Pulmonary artery endothelial cell (primary cell): ENCODE results near the gene ARMC6. TPM values are rescaled to one million over a fixed set of nuclear protein-coding genes. Genes with fewer than 3 reads are reported as not detected.
"Not testable (repeated sequence)": the region's sequence is repeated elsewhere in the genome, so short reads cannot be mapped to it uniquely, and the experiment has no call there.

ENCODE experiments used
- DNase-seq: peaks from one replicate; pipeline ENCODE4 v3.0.0-alpha.2; 2011; ENCODE audit warnings: low read depth, low spot score
- total RNA-seq: library from RNA; depleted of rRNA; stranded (reverse); fragments of >200 nt; gene quantifications from 2 replicates; pipeline ENCODE4 v1.2.3, GENCODE V29; 2014

Gene ARMC6
- total RNA-seq, 1 donor from 2014 or later = 51.1 TPM

DNA sequence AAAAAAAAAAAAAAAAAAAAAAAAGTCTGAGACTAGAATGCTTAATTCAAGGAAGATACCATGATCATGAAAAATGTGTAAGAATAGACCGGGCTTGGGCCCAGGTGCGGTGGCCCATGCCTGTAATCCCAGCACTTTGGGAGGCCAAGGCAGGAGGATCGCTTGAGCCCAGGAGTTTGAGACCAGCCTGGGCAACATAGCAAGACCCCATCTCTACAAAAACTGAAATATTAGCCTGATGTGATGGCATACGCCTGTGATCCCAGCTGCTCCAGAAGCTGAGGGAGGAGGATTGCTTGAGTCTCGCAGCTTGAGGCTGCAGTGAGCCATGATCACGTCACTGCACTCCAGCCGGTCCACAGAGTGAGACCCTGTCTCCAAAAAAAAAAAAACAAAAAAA, 73.5 kb downstream of the ARMC6 start:
- not testable (repeated sequence) for DNase-seq

DNA sequence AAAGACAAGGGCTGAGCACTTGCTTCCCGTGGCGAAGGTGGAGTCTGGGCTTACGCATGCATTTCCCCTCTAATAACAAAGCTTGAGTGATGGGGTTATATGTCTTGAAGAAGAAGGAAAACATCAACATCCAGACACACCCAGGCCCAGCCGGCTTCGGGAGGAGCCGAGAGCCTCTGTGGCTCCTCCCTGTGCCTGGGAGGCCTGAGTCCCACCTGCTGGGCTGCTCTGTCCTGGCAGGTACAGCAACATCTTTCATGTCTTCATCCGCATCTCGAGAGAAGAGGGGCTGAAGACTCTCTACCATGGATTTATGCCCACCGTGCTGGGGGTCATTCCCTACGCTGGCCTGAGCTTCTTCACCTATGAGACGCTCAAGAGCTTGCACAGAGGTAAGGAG, 74.3 kb downstream of the ARMC6 start:
- no peak for DNase-seq

Other genes starting within 250 kb of the ARMC6 start
- not detected in 2 replicates for gene COMP, start 242.3 kb upstream of the ARMC6 start, total RNA-seq
- gene UPF1, start 201.6 kb upstream of the ARMC6 start, total RNA-seq = 62.3 and 80.6 TPM in 2 replicates
- gene CERS1, start 137.4 kb upstream of the ARMC6 start, total RNA-seq = 1.7 and 4.5 TPM in 2 replicates
- 151 and 207 TPM in 2 replicates for gene COPE, start 114.2 kb upstream of the ARMC6 start, total RNA-seq
- 60.5 and 70.3 TPM in 2 replicates for gene DDX49, start 113.9 kb upstream of the ARMC6 start, total RNA-seq
- 172 and 181 TPM in 2 replicates for gene HOMER3, start 92.4 kb upstream of the ARMC6 start, total RNA-seq
- 17.5 and 29.4 TPM in 2 replicates for gene SUGP2, start 86 bp upstream of the ARMC6 start, total RNA-seq
- gene SLC25A42, start 30.4 kb downstream of the ARMC6 start, total RNA-seq = 3.7 and 4.1 TPM in 2 replicates
- 22.1 and 29.5 TPM in 2 replicates for gene TMEM161A, start 104.9 kb downstream of the ARMC6 start, total RNA-seq
- 0.11 and 0.13 TPM in 2 replicates for gene MEF2B, start 136.7 kb downstream of the ARMC6 start, total RNA-seq
- 27.4 and 29.2 TPM in 2 replicates for gene BORCS8, start 158.5 kb downstream of the ARMC6 start, total RNA-seq
- 60.7 and 82.3 TPM in 2 replicates for gene RFXANK, start 158.7 kb downstream of the ARMC6 start, total RNA-seq
- 11.4 and 19.5 TPM in 2 replicates for gene NR2C2AP, start 169.8 kb downstream of the ARMC6 start, total RNA-seq
- gene NCAN, start 178.4 kb downstream of the ARMC6 start, total RNA-seq = not detected in 2 replicates
- gene TM6SF2, start 239.7 kb downstream of the ARMC6 start, total RNA-seq = not detected in 2 replicates